Measurements from ENCODE around the gene PLXNA4. TPM values are rescaled to one million over a fixed set of nuclear protein-coding genes. Genes with fewer than 3 reads are reported as not detected.

Gene PLXNA4
- total RNA-seq, 2 donors from 2014 or later = 0.41 to 2.8 TPM

DNA sequence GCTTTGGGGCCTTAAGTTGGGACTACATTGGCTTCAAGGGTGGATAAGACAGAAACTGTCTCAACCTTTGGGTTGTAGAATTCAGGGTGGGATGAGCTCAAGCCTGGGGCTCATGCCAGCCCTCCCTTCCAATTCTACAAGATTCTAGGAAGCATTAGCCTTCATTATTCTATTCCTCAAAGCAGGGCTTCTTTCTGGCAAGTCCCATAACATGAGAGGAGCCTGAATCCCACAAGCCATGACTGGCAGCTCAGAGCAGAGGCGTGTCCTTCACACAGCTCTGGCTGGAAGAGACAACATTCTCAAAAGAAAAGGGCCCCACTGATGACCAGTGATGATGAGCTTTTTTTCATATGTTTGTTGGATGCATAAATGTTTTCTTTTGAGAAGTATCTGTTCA lies 187.6 kb downstream of the PLXNA4 start:
- Histone ChIP-seq H3K4me3 (no peak overlapping the region), H3K27ac (no peak overlapping the region), H3K4me1 (replicated peaks) (no peaks in the 10 kb centered on the region), H3K36me3 (no peaks in the 10 kb centered on the region), H3K9me3 (no peaks in the 10 kb centered on the region), H3K27me3 (replicated peaks; ENCODE audit: insufficient read depth) (no peaks in the 10 kb centered on the region)
- intact Hi-C loops (cut with DNase I) = no loop called here
- WGBS = 95% methylated on average over 1 of the region's 1 CpG
- no peak for DNase-seq (ENCODE audit: low spot score)
- TF ChIP-seq, protein P1, sequence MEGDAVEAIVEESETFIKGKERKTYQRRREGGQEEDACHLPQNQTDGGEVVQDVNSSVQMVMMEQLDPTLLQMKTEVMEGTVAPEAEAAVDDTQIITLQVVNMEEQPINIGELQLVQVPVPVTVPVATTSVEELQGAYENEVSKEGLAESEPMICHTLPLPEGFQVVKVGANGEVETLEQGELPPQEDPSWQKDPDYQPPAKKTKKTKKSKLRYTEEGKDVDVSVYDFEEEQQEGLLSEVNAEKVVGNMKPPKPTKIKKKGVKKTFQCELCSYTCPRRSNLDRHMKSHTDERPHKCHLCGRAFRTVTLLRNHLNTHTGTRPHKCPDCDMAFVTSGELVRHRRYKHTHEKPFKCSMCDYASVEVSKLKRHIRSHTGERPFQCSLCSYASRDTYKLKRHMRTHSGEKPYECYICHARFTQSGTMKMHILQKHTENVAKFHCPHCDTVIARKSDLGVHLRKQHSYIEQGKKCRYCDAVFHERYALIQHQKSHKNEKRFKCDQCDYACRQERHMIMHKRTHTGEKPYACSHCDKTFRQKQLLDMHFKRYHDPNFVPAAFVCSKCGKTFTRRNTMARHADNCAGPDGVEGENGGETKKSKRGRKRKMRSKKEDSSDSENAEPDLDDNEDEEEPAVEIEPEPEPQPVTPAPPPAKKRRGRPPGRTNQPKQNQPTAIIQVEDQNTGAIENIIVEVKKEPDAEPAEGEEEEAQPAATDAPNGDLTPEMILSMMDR (IDR thresholded peaks at IDR 0.05) = no peak
- TF ChIP-seq POLR2A (IDR thresholded peaks at IDR 0.05) (no peak), POLR2AphosphoS5 (IDR thresholded peaks at IDR 0.05) (no peak)

- no peaks in the 10 kb centered on the region for H3K27me3 ChIP-seq (replicated peaks; ENCODE audit: insufficient read depth)
- TF ChIP-seq, protein P1 (IDR thresholded peaks at IDR 0.05) = no peak
- TF ChIP-seq POLR2AphosphoS5 (IDR thresholded peaks at IDR 0.05) = no peak
- no peak for TF ChIP-seq POLR2A (IDR thresholded peaks at IDR 0.05)
- DNase-seq (ENCODE audit: low spot score) = no peak
- no peak overlapping the region for H3K27ac ChIP-seq
- 71% methylated on average over 6 of the region's 6 CpGs for WGBS
- intact Hi-C loops (cut with DNase I) = no loop called here
- H3K4me3 ChIP-seq = no peak overlapping the region
- H3K4me1 ChIP-seq (replicated peaks) = no peaks in the 10 kb centered on the region
- H3K36me3 ChIP-seq = no peaks in the 10 kb centered on the region
- H3K9me3 ChIP-seq = no peaks in the 10 kb centered on the region
These were observed 188.7 kb downstream of the PLXNA4 start for GRCh38 chr7:132387596-132387995.

GRCh38 chr7:132386201-132386681 lies 190.0 kb downstream of the PLXNA4 start:
- Histone ChIP-seq H3K4me3 (no peak overlapping the region), H3K9me3 (no peaks in the 10 kb centered on the region), H3K27ac (no peak overlapping the region), H3K27me3 (replicated peaks; ENCODE audit: insufficient read depth) (no peaks in the 10 kb centered on the region), H3K4me1 (replicated peaks) (no peaks in the 10 kb centered on the region), H3K36me3 (no peaks in the 10 kb centered on the region)
- no peak for DNase-seq (ENCODE audit: low spot score)
- TF ChIP-seq, protein P1 (IDR thresholded peaks at IDR 0.05) = no peak
- TF ChIP-seq POLR2AphosphoS5 (IDR thresholded peaks at IDR 0.05) = no peak
- no peak for TF ChIP-seq POLR2A (IDR thresholded peaks at IDR 0.05)
- 9% methylated on average over 10 of the region's 10 CpGs for WGBS
- intact Hi-C loops (cut with DNase I) = no loop called here

GRCh38 chr7:132383962-132384361 lies 192.3 kb downstream of the PLXNA4 start:
- intact Hi-C loops (cut with DNase I) = no loop called here

More at GRCh38 chr7:132383962-132384361, 192.3 kb downstream of the PLXNA4 start:
- Histone ChIP-seq H3K36me3 (no peaks in the 10 kb centered on the region), H3K27me3 (replicated peaks; ENCODE audit: insufficient read depth) (no peaks in the 10 kb centered on the region), H3K4me1 (replicated peaks) (no peaks in the 10 kb centered on the region), H3K27ac (no peak overlapping the region), H3K4me3 (no peak overlapping the region), H3K9me3 (no peaks in the 10 kb centered on the region)
- TF ChIP-seq, protein P1 (IDR thresholded peaks at IDR 0.05) = no peak
- TF ChIP-seq POLR2AphosphoS5 (IDR thresholded peaks at IDR 0.05) = no peak
- TF ChIP-seq POLR2A (IDR thresholded peaks at IDR 0.05) = no peak
- 92% methylated on average over 2 of the region's 2 CpGs for WGBS
- no peak for DNase-seq (ENCODE audit: low spot score)

Data from prostate gland (tissue), 2 donors.